ENCODE results near the gene SERPING1.

SERPING1 gene

DNA sequence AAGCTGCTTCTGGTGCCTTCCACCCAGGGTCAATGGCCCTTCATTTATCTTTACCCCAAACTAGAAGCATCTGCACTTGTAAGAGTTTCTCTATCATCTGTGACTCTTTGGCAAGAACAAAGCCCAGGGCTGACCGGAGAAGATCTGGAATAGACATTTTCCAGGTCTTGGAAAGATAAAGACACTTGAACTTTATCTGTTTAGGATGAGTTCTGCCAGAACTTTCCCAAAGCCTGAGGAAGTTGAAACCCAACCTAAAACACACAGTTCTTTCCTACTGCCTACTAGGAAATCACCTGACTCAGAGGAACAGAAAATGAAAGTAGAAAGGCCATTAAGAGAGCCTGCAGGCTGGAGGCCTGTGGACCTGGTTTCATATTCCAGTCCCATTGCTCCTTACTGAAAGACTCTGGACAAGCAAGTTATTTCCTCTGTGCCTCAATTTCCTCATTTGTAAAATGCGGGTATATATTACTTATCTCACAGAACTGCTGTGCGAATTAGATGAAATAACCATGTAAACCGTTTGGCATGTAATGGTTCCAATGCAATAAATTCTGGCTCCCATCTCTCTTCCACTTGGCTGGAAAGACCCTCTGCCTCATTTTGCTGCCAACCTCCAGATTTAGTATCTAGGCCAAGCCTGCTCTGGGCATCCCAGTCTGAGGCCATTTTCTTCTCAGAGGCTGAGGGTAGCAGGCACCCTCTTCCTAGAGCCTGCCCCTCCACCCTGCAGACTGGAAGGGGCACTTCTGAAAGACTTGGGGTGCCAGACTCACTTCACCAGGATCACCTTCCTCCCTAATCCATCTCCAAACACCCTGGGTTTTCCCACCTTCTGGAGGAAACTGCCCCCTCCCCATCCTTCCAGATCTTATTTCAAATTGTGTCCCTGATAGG is 31.2 kb upstream of the SERPING1 start:
- TF ChIP-seq FOXP2 (optimal IDR thresholded peaks at IDR 0.05; ENCODE audit: borderline replicate concordance, extremely low read depth, extremely low read length, insufficient read depth) (no peak), SIN3A (IDR thresholded peaks at IDR 0.05; ENCODE audit: borderline replicate concordance, insufficient read depth, low read length) (no peak), TAF1 (IDR thresholded peaks at IDR 0.05; ENCODE audit: borderline replicate concordance, insufficient read depth, low read length) (no peak), POLR2AphosphoS5 (IDR thresholded peaks at IDR 0.05; ENCODE audit: low read depth, low read length) (no peak)
- TF ChIP-seq, protein P1, sequence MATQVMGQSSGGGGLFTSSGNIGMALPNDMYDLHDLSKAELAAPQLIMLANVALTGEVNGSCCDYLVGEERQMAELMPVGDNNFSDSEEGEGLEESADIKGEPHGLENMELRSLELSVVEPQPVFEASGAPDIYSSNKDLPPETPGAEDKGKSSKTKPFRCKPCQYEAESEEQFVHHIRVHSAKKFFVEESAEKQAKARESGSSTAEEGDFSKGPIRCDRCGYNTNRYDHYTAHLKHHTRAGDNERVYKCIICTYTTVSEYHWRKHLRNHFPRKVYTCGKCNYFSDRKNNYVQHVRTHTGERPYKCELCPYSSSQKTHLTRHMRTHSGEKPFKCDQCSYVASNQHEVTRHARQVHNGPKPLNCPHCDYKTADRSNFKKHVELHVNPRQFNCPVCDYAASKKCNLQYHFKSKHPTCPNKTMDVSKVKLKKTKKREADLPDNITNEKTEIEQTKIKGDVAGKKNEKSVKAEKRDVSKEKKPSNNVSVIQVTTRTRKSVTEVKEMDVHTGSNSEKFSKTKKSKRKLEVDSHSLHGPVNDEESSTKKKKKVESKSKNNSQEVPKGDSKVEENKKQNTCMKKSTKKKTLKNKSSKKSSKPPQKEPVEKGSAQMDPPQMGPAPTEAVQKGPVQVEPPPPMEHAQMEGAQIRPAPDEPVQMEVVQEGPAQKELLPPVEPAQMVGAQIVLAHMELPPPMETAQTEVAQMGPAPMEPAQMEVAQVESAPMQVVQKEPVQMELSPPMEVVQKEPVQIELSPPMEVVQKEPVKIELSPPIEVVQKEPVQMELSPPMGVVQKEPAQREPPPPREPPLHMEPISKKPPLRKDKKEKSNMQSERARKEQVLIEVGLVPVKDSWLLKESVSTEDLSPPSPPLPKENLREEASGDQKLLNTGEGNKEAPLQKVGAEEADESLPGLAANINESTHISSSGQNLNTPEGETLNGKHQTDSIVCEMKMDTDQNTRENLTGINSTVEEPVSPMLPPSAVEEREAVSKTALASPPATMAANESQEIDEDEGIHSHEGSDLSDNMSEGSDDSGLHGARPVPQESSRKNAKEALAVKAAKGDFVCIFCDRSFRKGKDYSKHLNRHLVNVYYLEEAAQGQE (IDR thresholded peaks at IDR 0.05; ENCODE audit: insufficient read depth in 1 of 2, low read depth in 2 of 2, low read length in 2 of 2) = no peak

DNA sequence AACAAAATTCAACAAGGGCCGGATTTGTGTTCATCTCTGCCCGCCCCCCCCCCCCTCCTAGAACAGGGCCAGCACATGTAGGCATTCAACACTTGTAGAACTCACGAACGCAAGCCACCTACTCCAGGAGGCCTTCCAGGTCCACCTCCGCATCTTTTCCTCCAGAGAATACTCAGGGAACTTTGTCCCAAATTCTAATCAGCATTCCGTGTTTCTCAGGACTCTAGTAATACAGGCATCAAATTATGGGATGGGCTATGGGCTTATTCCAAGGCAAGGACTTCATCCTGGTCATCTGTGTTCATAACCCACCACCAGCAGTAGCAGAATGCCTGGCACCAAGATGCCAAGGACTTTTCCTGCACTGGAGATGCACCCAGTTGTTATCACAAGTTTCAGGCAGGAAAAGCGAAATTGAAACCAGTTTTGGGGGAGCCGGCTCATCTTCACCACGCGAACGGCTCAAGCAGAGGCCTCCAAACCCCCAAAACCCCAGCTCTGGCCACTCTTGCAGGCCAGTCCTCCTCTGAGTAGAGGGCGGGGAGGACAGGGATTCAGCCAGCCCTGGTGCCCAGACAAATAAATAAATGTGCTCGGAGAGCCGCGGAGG is 30.5 kb upstream of the SERPING1 start:
- TF ChIP-seq, protein P1 (IDR thresholded peaks at IDR 0.05; ENCODE audit: insufficient read depth in 1 of 2, low read depth in 2 of 2, low read length in 2 of 2) = no peak
- TF ChIP-seq FOXP2 (optimal IDR thresholded peaks at IDR 0.05; ENCODE audit: borderline replicate concordance, extremely low read depth, extremely low read length, insufficient read depth) = no peak
- no peak for TF ChIP-seq POLR2AphosphoS5 (IDR thresholded peaks at IDR 0.05; ENCODE audit: low read depth, low read length)
- no peak for TF ChIP-seq TAF1 (IDR thresholded peaks at IDR 0.05; ENCODE audit: borderline replicate concordance, insufficient read depth, low read length)
- TF ChIP-seq SIN3A (IDR thresholded peaks at IDR 0.05; ENCODE audit: borderline replicate concordance, insufficient read depth, low read length) = no peak

DNA sequence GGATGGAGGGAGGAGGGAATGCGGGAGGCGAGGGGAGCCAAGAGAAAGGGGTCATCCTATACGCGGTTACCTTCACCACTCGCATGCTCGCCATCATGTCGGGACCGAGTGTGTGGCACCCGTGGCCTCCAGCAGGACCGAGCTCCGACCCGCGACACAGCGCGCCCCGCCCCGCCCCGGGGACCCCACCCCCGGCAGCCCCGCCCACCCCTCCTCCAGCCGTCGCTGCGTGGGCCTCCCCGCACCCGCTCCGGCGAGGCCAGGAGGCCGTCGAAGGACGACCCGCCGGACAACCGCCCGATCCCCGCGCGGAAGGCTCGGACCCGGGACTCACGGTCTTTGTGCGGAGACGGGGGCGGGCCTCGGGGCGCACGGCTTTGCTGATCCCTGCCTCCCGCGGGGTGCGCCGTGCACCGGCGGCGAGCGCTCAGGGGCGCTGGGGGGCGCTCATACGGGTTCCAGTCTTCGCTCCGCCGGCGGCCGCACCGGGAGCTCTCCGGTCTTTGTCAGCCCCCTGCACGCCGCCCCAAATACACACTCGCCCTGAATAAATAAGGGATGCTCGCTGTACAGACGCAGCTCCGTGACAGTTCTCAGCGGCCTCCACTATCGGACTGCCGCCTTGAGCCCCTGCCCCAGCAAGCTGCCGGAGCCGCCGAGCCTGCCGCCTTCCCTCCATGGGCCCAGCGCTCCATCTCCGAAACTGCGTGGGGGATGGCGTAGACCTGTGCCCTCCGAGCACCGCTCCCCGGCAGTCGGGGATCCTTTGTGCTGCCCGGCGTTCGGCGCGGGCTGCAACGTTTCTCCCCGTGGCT is 29.8 kb upstream of the SERPING1 start, which contains the start of gene UBE2L6:
UBE2L6 (minus strand) TSS at position 158 of the 815 bp plus-strand sequence; CDS start at position 97, 61 bp downstream.
- TF ChIP-seq POLR2AphosphoS5 (IDR thresholded peaks at IDR 0.05; ENCODE audit: low read depth, low read length) = peak; percentile 35; the same call in 1 of the 2 replicates
- TF ChIP-seq, protein P1 (IDR thresholded peaks at IDR 0.05; ENCODE audit: insufficient read depth in 1 of 2, low read depth in 2 of 2, low read length in 2 of 2) = no peak
- peak; percentile 7 for TF ChIP-seq FOXP2 (optimal IDR thresholded peaks at IDR 0.05; ENCODE audit: borderline replicate concordance, extremely low read depth, extremely low read length, insufficient read depth)

DNA sequence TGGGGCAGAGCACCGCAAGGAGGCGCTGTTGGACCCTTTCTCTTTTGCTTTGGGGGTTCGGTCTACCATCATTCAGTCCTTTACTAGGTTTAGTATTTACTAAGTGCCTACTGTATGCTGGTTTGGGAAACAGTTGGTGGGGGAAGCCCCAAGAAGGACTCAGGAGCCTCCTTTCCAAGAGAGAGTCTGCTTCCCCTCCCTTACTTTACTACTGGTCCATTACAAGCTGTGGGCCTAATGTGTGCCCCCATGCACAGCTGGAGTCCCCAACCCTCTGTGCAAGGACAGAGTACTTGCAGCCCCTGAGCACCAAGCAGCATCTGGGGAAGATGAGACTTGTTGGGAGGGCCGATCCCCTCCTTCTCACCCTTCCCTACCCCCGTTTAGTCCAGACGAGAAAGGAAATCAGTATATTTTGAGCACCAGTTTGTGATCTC is 29.1 kb upstream of the SERPING1 start:
- TF ChIP-seq POLR2AphosphoS5 (IDR thresholded peaks at IDR 0.05; ENCODE audit: low read depth, low read length) (no peak; the same call in 1 of the 2 replicates), FOXP2 (optimal IDR thresholded peaks at IDR 0.05; ENCODE audit: borderline replicate concordance, extremely low read depth, extremely low read length, insufficient read depth) (no peak), TAF1 (IDR thresholded peaks at IDR 0.05; ENCODE audit: borderline replicate concordance, insufficient read depth, low read length) (no peak), SIN3A (IDR thresholded peaks at IDR 0.05; ENCODE audit: borderline replicate concordance, insufficient read depth, low read length) (no peak)
- TF ChIP-seq, protein P1 (IDR thresholded peaks at IDR 0.05; ENCODE audit: insufficient read depth in 1 of 2, low read depth in 2 of 2, low read length in 2 of 2) = no peak

Data from PFSK-1 (cell line).